K562 (cell line): ENCODE measurements around the gene STX2. TPM values are rescaled to one million over a fixed set of nuclear protein-coding genes. Genes with fewer than 3 reads are reported as not detected.
A peak's percentile ranks its signal among the peaks of the same experiment; 100 is the strongest.

Experiments
- DPF2 ChIP-seq: fragments of 450-650 bp; IDR thresholded peaks from 2 replicates; pipeline ENCODE4 v1.6.1; 2016
- EP300 ChIP-seq: IDR thresholded peaks from 2 replicates; pipeline ENCODE4 v1.6.1; 2012; ENCODE audit warnings: low read length, improper control_type of control experiment
- ERF ChIP-seq: fragments of 450-650 bp; formaldehyde crosslinking; IDR thresholded peaks from 2 replicates; pipeline ENCODE4 v1.4.0; 2020; ENCODE audit warnings: mild to moderate bottlenecking, mixed read lengths
- HDAC1 ChIP-seq, 2 experiments: fragments of 450-650 bp; IDR thresholded peaks; 2 replicates each; pipeline ENCODE4 v1.6.1; 2016 to 2017; ENCODE audit warnings: inconsistent platforms in 1 of 2, mild to moderate bottlenecking in 1 of 2, moderate library complexity in 1 of 2
- NCOR1 ChIP-seq: fragments of 450-650 bp; IDR thresholded peaks from 2 replicates; pipeline ENCODE4 v1.6.1; 2016; ENCODE audit warnings: mild to moderate bottlenecking, moderate library complexity
- NR4A1 ChIP-seq, 2 experiments: fragments of 250-450 bp in 1 of 2; fragments of 450-650 bp in 1 of 2; sonication (Bioruptor Pico) in 1 of 2; IDR thresholded peaks; 2 replicates each; pipeline versions ENCODE4 v1.4.0 to v1.6.1; 2016 to 2020; ENCODE audit warnings: mild to moderate bottlenecking in 2 of 2, missing compliant biosample characterization in 1 of 2, missing genetic modification characterization in 1 of 2, moderate library complexity in 1 of 2
- ZNF695 ChIP-seq: fragments of 450-650 bp; formaldehyde crosslinking; IDR thresholded peaks from 2 replicates; pipeline ENCODE4 v1.4.0; 2020; ENCODE audit warnings: mild to moderate bottlenecking, moderate library complexity
- polyA plus RNA-seq, 8 experiments: library from polyadenylated mRNA; depleted of rRNA in 4 of 8; stranded (reverse) in 5 of 8; unstranded in 3 of 8; fragments of >200 nt; fragmentation: Nextera tagmentation in 2 of 8; fragmentation: Illumina TruSeq in 1 of 8; extraction: Ambion mirVana in 2 of 8; extraction: Trizol in 1 of 8; gene quantifications; 2 replicates each; pipeline versions ENCODE4 v1.2.1 to v1.2.3, GENCODE V29; 2011 to 2014; ENCODE audit warnings: inconsistent platforms in 1 of 8, missing spikeins in 1 of 8
- total RNA-seq, 7 experiments: library from RNA; depleted of rRNA in 6 of 7; stranded (reverse); fragments of >200 nt in 6 of 7; fragmentation: Illumina TruSeq in 2 of 7; extraction: Trizol in 2 of 7; gene quantifications; 2 replicates each; pipeline versions ENCODE4 v1.2.1 to v1.2.3, GENCODE V29; 2011 to 2021; ENCODE audit warnings: low replicate concordance in 1 of 7
- TF ChIP-seq, protein P1 (sequence below): sonication (generic); formaldehyde crosslinking; IDR thresholded peaks from 2 replicates; pipeline ENCODE4 v1.8.1; 2023; ENCODE audit warnings: mild to moderate bottlenecking, missing genetic modification reagents, moderate library complexity
- TF ChIP-seq, protein P2 (sequence below): sonication (generic); formaldehyde crosslinking; IDR thresholded peaks from 2 replicates; pipeline ENCODE4 v1.8.1; 2023; ENCODE audit warnings: mild to moderate bottlenecking, missing genetic modification reagents
- TF ChIP-seq, protein P3 (sequence below): sonication (generic); formaldehyde crosslinking; IDR thresholded peaks from 2 replicates; pipeline ENCODE4 v1.8.0; 2022; ENCODE audit warnings: mild to moderate bottlenecking, missing genetic modification reagents
- TF ChIP-seq, protein P4 (sequence below): sonication (generic); formaldehyde crosslinking; IDR thresholded peaks from 2 replicates; pipeline ENCODE4 v1.8.0; 2022; ENCODE audit warnings: missing genetic modification reagents, mild to moderate bottlenecking, moderate library complexity, borderline replicate concordance
- TF ChIP-seq, protein P5 (sequence below), 3 experiments: fragments of 200-800 bp in 1 of 3; sonication (Bioruptor generic) in 1 of 3; sonication (generic) in 1 of 3; formaldehyde crosslinking in 1 of 3; IDR thresholded peaks; 2 replicates each; pipeline versions ENCODE4 v1.6.1 to v1.8.0; 2016 to 2022; ENCODE audit warnings: mild to moderate bottlenecking in 2 of 3, missing compliant biosample characterization in 2 of 3, missing genetic modification characterization in 2 of 3, missing genetic modification reagents in 1 of 3

STX2 gene
- total and polyA plus RNA-seq, 9 of the 15 experiments (the other 6 are each of a cell fraction or from before 2014, with no cell fraction given), result 22.2 to 54.6 (median 30.8) TPM

DNA sequence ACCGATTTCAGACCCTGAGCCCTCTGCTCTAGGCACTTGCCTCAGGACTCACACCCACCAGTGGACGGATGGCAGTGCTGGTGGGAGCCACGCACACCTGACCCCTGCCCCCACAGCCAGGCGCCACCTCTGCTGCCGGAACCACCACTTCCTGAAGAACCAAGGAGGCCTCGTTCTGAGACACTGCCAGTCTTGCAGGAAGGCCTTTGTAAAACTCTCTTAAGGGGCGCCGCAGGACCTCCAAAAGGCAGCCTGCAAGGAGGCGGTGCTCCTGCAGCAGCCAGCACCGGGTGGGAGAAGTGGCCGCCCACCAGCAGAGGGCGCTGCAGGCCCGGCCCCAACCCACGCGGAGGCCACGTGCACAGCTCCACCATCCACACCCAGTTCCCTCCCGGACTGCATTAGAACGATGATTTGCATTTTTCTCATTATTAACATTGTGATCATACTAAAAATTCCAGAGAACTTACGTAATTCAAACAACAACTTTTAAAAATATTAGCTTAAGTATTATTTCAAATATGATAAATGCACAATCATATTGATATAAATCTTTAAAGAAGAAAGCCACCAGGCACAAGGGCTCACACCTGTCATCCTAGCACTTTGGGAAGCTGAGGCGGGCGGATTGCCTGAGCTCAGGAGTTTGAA is 12.8 kb downstream of the STX2 start (continued):
- TF ChIP-seq DPF2 (0 out of 2 replicates have a peak, but pooled peaks have one; percentile 55), EP300 (peak; percentile 72), ZNF695 (CRISPR knock-in tag) (no peak), HDAC1 (IDR thresholded peaks at IDR 0.05) (peak in 1 of 2 experiments; percentile 54; a peak in 2 of 4 replicates), NCOR1 (peak; percentile 38; the same call in 1 of the 2 replicates), NR4A1 (CRISPR knock-in tag; IDR thresholded peaks at IDR 0.05) (no peak), NR4A1 (tag; IDR thresholded peaks at IDR 0.05) (no peak), ERF (CRISPR knock-in tag) (0 out of 2 replicates have a peak, but pooled peaks have one; percentile 81)
- TF ChIP-seq, protein P1, sequence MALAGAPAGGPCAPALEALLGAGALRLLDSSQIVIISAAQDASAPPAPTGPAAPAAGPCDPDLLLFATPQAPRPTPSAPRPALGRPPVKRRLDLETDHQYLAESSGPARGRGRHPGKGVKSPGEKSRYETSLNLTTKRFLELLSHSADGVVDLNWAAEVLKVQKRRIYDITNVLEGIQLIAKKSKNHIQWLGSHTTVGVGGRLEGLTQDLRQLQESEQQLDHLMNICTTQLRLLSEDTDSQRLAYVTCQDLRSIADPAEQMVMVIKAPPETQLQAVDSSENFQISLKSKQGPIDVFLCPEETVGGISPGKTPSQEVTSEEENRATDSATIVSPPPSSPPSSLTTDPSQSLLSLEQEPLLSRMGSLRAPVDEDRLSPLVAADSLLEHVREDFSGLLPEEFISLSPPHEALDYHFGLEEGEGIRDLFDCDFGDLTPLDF (CRISPR knock-in tag), result peak; percentile 87
- TF ChIP-seq, protein P2, sequence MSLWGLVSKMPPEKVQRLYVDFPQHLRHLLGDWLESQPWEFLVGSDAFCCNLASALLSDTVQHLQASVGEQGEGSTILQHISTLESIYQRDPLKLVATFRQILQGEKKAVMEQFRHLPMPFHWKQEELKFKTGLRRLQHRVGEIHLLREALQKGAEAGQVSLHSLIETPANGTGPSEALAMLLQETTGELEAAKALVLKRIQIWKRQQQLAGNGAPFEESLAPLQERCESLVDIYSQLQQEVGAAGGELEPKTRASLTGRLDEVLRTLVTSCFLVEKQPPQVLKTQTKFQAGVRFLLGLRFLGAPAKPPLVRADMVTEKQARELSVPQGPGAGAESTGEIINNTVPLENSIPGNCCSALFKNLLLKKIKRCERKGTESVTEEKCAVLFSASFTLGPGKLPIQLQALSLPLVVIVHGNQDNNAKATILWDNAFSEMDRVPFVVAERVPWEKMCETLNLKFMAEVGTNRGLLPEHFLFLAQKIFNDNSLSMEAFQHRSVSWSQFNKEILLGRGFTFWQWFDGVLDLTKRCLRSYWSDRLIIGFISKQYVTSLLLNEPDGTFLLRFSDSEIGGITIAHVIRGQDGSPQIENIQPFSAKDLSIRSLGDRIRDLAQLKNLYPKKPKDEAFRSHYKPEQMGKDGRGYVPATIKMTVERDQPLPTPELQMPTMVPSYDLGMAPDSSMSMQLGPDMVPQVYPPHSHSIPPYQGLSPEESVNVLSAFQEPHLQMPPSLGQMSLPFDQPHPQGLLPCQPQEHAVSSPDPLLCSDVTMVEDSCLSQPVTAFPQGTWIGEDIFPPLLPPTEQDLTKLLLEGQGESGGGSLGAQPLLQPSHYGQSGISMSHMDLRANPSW (CRISPR knock-in tag), result 0 out of 2 replicates have a peak, but pooled peaks have one; percentile 62
- TF ChIP-seq, protein P3, sequence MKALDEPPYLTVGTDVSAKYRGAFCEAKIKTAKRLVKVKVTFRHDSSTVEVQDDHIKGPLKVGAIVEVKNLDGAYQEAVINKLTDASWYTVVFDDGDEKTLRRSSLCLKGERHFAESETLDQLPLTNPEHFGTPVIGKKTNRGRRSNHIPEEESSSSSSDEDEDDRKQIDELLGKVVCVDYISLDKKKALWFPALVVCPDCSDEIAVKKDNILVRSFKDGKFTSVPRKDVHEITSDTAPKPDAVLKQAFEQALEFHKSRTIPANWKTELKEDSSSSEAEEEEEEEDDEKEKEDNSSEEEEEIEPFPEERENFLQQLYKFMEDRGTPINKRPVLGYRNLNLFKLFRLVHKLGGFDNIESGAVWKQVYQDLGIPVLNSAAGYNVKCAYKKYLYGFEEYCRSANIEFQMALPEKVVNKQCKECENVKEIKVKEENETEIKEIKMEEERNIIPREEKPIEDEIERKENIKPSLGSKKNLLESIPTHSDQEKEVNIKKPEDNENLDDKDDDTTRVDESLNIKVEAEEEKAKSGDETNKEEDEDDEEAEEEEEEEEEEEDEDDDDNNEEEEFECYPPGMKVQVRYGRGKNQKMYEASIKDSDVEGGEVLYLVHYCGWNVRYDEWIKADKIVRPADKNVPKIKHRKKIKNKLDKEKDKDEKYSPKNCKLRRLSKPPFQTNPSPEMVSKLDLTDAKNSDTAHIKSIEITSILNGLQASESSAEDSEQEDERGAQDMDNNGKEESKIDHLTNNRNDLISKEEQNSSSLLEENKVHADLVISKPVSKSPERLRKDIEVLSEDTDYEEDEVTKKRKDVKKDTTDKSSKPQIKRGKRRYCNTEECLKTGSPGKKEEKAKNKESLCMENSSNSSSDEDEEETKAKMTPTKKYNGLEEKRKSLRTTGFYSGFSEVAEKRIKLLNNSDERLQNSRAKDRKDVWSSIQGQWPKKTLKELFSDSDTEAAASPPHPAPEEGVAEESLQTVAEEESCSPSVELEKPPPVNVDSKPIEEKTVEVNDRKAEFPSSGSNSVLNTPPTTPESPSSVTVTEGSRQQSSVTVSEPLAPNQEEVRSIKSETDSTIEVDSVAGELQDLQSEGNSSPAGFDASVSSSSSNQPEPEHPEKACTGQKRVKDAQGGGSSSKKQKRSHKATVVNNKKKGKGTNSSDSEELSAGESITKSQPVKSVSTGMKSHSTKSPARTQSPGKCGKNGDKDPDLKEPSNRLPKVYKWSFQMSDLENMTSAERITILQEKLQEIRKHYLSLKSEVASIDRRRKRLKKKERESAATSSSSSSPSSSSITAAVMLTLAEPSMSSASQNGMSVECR (CRISPR knock-in tag), result peak; percentile 83
- TF ChIP-seq, protein P4, sequence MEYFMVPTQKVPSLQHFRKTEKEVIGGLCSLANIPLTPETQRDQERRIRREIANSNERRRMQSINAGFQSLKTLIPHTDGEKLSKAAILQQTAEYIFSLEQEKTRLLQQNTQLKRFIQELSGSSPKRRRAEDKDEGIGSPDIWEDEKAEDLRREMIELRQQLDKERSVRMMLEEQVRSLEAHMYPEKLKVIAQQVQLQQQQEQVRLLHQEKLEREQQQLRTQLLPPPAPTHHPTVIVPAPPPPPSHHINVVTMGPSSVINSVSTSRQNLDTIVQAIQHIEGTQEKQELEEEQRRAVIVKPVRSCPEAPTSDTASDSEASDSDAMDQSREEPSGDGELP (CRISPR knock-in tag), result peak; percentile 90
- TF ChIP-seq, protein P5, sequence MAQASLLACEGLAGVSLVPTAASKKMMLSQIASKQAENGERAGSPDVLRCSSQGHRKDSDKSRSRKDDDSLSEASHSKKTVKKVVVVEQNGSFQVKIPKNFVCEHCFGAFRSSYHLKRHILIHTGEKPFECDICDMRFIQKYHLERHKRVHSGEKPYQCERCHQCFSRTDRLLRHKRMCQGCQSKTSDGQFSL (CRISPR knock-in tag; IDR thresholded peaks at IDR 0.05), result peak; percentile 71; the same call in 1 of the 2 replicates
- TF ChIP-seq, protein P5 (tag; IDR thresholded peaks at IDR 0.05), result no peak
